Lower lobe of right lung (tissue), 2 donors: Measurements from ENCODE around the gene MVK. TPM values are rescaled to one million over a fixed set of nuclear protein-coding genes. Genes with fewer than 3 reads are reported as not detected.

Experiments
- ATAC-seq, 2 donors: fragments of 200-7000 bp; cut with Tn5 transposase; one replicate each; pipeline ENCODE4 v1.9.1; 2020 to 2022; ENCODE audit warnings: mild to moderate bottlenecking in 2 of 2, moderate library complexity in 2 of 2
- DNase-seq: peaks from one replicate; pipeline ENCODE4 v3.0.0-alpha.2; 2020
- H3K27ac ChIP-seq: fragments of 200-600 bp; one replicate; pipeline ENCODE4 v1.8.0; 2022
- H3K27me3 ChIP-seq: fragments of 200-600 bp; one replicate; pipeline ENCODE4 v1.8.0; 2022; ENCODE audit warnings: low read depth
- H3K36me3 ChIP-seq: fragments of 200-600 bp; one replicate; pipeline ENCODE4 v1.8.0; 2022; ENCODE audit warnings: mild to moderate bottlenecking
- H3K4me1 ChIP-seq: fragments of 200-600 bp; one replicate; pipeline ENCODE4 v1.8.0; 2022
- H3K4me3 ChIP-seq: fragments of 200-600 bp; one replicate; pipeline ENCODE4 v1.8.0; 2022; ENCODE audit warnings: mild to moderate bottlenecking
- H3K9me3 ChIP-seq: fragments of 200-600 bp; one replicate; pipeline ENCODE4 v1.8.0; 2022
- CTCF ChIP-seq: fragments of 200-600 bp; IDR thresholded peaks from one replicate; pipeline ENCODE4 v1.8.0; 2022; ENCODE audit warnings: antibody characterized with exemption, mild to moderate bottlenecking
- intact Hi-C: fragments of 100-400 bp; cut with DNase I; formaldehyde crosslinking; loops from one replicate; pipeline ENCODE4 v1.11.0; 2022
- total RNA-seq: library from RNA; stranded (reverse); fragmentation: NEBNext Ultra II Directional; extraction: Animal tissue kit (Norgen Biotek cat#: 25700); gene quantifications from one replicate; pipeline ENCODE4 v1.2.1, GENCODE V29; 2021
- donor health status: DM: no; HTN: yes; CAD: no; lungs with severe emphysema.

Gene MVK
- total RNA-seq, 1 donor from 2014 or later, result 25.1 TPM

DNA sequence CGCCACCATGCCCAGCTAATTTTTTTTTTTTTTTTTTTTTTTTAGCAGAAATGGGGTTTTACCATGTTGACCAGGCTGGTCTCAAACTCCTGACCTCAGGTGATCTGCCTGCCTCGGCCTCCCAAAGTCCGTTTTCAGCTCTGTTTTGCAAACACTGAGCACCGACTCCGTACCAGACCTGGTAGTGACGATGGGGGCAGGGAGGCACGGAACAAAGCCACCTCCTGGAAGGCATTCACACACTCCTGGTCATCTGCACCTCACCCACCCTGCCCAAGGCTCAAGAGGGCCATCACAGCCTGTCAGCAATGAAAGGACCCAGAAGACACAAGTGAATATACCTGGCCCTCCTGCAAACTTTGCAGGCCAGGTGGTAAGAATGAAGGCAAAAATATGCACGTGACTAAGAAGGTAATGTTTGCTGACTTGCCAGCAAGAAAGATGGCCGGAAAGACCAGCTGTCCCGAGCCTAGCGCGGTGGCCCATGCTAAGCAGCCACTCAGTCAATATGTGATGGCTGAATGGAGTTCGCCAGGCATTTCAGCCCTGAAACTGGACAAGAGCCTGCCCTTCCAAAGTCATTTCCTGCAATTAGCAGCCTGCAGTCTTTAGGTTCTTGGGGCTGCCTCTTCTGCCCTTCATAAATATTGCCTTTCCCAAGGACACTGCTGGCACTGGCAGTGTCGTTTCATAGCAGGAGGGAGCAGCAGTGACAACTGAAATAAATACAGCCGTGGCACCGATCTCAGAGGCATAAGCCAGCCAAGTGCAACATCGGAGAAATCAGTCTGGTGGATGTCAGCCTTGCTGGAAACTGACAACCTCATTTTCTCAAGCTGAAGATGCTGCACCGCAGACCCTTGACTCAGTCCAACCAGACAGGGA is 17.9 kb upstream of the MVK start:
- Histone ChIP-seq H3K4me3 (no peak overlapping the region), H3K9me3 (no peaks in the 10 kb centered on the region), H3K27ac (no peak overlapping the region), H3K27me3 (peaks cover 3% of the 10 kb centered on the region), H3K4me1 (no peaks in the 10 kb centered on the region), H3K36me3 (peaks cover 7% of the 10 kb centered on the region)
- no peak for TF ChIP-seq CTCF
- ATAC-seq (no peak), DNase-seq (no peak)
- intact Hi-C loops, result no loop called here

GRCh38 chr12:109557200-109557599 is 16.4 kb upstream of the MVK start:
- Histone ChIP-seq H3K9me3 (no peaks in the 10 kb centered on the region), H3K27me3 (no peaks in the 10 kb centered on the region), H3K27ac (no peak overlapping the region), H3K36me3 (peaks cover 15% of the 10 kb centered on the region), H3K4me3 (no peak overlapping the region), H3K4me1 (no peaks in the 10 kb centered on the region)
- DNase-seq (no peak), ATAC-seq (no peak)
- intact Hi-C loops, result no loop called here
- no peak for TF ChIP-seq CTCF

DNA sequence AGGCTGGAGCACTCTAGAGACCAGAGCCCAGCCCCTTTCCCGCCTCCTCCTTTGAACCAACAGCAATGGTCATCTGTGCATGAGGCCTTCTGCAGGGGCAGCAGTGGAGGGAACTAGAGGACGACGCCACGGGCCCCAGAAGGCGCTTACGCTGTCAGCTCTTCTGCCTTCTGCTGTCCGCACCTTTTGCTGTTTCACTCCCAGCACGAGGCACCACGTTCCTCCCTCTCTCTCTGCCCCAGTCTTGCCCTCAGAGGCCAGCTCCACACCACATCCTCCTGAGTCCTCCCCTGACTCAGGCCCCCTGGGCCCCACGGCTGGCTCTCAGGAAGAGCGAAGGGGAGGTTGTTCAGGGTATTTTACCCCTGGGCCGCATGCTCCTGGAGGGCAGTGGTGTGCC is 15.8 kb upstream of the MVK start:
- Histone ChIP-seq H3K9me3 (no peaks in the 10 kb centered on the region), H3K36me3 (peaks cover 21% of the 10 kb centered on the region), H3K27me3 (no peaks in the 10 kb centered on the region), H3K4me1 (no peaks in the 10 kb centered on the region), H3K4me3 (no peak overlapping the region), H3K27ac (no peak overlapping the region)
- TF ChIP-seq CTCF, result no peak
- DNase-seq, result no peak
- intact Hi-C loops, result no loop called here
- no peak for ATAC-seq

- Histone ChIP-seq H3K4me3 (no peak overlapping the region), H3K4me1 (no peaks in the 10 kb centered on the region), H3K36me3 (peaks cover 29% of the 10 kb centered on the region), H3K9me3 (no peaks in the 10 kb centered on the region), H3K27ac (no peak overlapping the region), H3K27me3 (no peaks in the 10 kb centered on the region)
- ATAC-seq, result no peak
- intact Hi-C loops, result no loop called here
- TF ChIP-seq CTCF, result no peak
- no peak for DNase-seq
Measured at GRCh38 chr12:109558374-109559199, 15.0 kb upstream of the MVK start.

GRCh38 chr12:109559200-109559505 is 14.4 kb upstream of the MVK start:
- Histone ChIP-seq H3K4me3 (no peak overlapping the region), H3K4me1 (no peaks in the 10 kb centered on the region), H3K36me3 (peaks cover 35% of the 10 kb centered on the region), H3K27ac (no peak overlapping the region), H3K9me3 (no peaks in the 10 kb centered on the region), H3K27me3 (no peaks in the 10 kb centered on the region)
- ATAC-seq (no peak), DNase-seq (no peak)
- intact Hi-C loops, result no loop called here
- TF ChIP-seq CTCF, result no peak
